ENCODE data around the gene TUFT1. TPM values are rescaled to one million over a fixed set of nuclear protein-coding genes. Genes with fewer than 3 reads are reported as not detected.

The TUFT1 gene
- total RNA-seq, 1 donor from 2014 or later: 16.0 TPM

- Histone ChIP-seq H3K27me3 (no peaks in the 10 kb centered on the region), H3K4me1 (peaks cover 28% of the 10 kb centered on the region), H3K27ac (no peak overlapping the region), H3K4me3 (no peak overlapping the region), H3K9me3 (no peaks in the 10 kb centered on the region), H3K36me3 (no peaks in the 10 kb centered on the region)
- TF ChIP-seq, protein P1, sequence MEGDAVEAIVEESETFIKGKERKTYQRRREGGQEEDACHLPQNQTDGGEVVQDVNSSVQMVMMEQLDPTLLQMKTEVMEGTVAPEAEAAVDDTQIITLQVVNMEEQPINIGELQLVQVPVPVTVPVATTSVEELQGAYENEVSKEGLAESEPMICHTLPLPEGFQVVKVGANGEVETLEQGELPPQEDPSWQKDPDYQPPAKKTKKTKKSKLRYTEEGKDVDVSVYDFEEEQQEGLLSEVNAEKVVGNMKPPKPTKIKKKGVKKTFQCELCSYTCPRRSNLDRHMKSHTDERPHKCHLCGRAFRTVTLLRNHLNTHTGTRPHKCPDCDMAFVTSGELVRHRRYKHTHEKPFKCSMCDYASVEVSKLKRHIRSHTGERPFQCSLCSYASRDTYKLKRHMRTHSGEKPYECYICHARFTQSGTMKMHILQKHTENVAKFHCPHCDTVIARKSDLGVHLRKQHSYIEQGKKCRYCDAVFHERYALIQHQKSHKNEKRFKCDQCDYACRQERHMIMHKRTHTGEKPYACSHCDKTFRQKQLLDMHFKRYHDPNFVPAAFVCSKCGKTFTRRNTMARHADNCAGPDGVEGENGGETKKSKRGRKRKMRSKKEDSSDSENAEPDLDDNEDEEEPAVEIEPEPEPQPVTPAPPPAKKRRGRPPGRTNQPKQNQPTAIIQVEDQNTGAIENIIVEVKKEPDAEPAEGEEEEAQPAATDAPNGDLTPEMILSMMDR (IDR thresholded peaks at IDR 0.05): no peak
- TF ChIP-seq POLR2A (IDR thresholded peaks at IDR 0.05) (no peak), POLR2AphosphoS5 (IDR thresholded peaks at IDR 0.05; ENCODE audit: insufficient read depth in 1 of 2, low read depth in 1 of 2) (no peak)
- DNase-seq (ENCODE audit: extremely low spot score in 2 of 2): no peak
- intact Hi-C loops (cut with DNase I): loop anchor here (10.0 kb wide), 1 partner anchor 903 kb away; no protein-coding TSS in a partner anchor
Observed at GRCh38 chr1:151547900-151548230, 7.8 kb downstream of the TUFT1 start.

GRCh38 chr1:151549199-151549598 is 9.1 kb downstream of the TUFT1 start:
- no peak for DNase-seq (ENCODE audit: extremely low spot score in 2 of 2)
- Histone ChIP-seq H3K9me3 (no peaks in the 10 kb centered on the region), H3K27me3 (no peaks in the 10 kb centered on the region), H3K36me3 (no peaks in the 10 kb centered on the region), H3K4me3 (no peak overlapping the region), H3K27ac (peak overlapping the region; percentile 54), H3K4me1 (peaks cover 26% of the 10 kb centered on the region)
- TF ChIP-seq, protein P1 (IDR thresholded peaks at IDR 0.05): no peak
- TF ChIP-seq POLR2A (IDR thresholded peaks at IDR 0.05) (no peak), POLR2AphosphoS5 (IDR thresholded peaks at IDR 0.05; ENCODE audit: insufficient read depth in 1 of 2, low read depth in 1 of 2) (no peak)
- intact Hi-C loops (cut with DNase I): loop anchor here (10.0 kb wide), 1 partner anchor 904 kb away; no protein-coding TSS in a partner anchor

DNA sequence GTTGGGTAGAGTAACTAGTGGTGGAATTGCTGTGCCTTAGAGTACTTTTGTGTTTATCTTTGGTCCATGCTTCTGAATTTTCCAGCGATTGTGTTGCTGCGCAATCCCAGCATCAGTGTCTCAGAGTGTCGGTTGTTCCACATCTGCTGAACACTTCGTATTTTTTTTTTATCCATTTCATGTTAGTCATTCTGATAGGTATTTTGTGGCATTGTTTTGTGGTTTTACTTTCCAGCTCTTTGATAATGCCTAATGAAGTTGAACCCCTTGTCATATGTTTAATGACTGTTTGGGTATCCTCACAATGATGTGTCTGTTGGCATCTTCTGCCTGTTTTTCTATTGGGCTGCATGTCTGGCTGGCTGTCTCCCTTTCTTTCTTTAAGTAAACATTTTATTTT is 13.6 kb downstream of the TUFT1 start:
- no peaks in the 10 kb centered on the region for H3K36me3 ChIP-seq
- H3K9me3 ChIP-seq: no peaks in the 10 kb centered on the region
- no peaks in the 10 kb centered on the region for H3K27me3 ChIP-seq
- peaks cover 12% of the 10 kb centered on the region for H3K4me1 ChIP-seq
- TF ChIP-seq POLR2A (IDR thresholded peaks at IDR 0.05): no peak
- TF ChIP-seq, protein P1 (IDR thresholded peaks at IDR 0.05): no peak
- intact Hi-C loops (cut with DNase I): no loop called here
- no peak for DNase-seq (ENCODE audit: extremely low spot score in 2 of 2)
- H3K4me3 ChIP-seq: no peak overlapping the region
- no peak overlapping the region for H3K27ac ChIP-seq

GRCh38 chr1:151556052-151556451 is 15.9 kb downstream of the TUFT1 start:
- intact Hi-C loops (cut with DNase I): no loop called here

GRCh38 chr1:151562661-151563060 is 22.6 kb downstream of the TUFT1 start:
- no peaks in the 10 kb centered on the region for H3K4me1 ChIP-seq
- intact Hi-C loops (cut with DNase I): no loop called here
- no peaks in the 10 kb centered on the region for H3K9me3 ChIP-seq
- no peak overlapping the region for H3K4me3 ChIP-seq
- H3K36me3 ChIP-seq: peaks cover 0 to 13% of the 10 kb centered on the region in 2 donors
- no peaks in the 10 kb centered on the region for H3K27me3 ChIP-seq
- no peak overlapping the region for H3K27ac ChIP-seq
- TF ChIP-seq, protein P1 (IDR thresholded peaks at IDR 0.05): no peak
- TF ChIP-seq POLR2AphosphoS5 (IDR thresholded peaks at IDR 0.05; ENCODE audit: insufficient read depth in 1 of 2, low read depth in 1 of 2) (no peak), POLR2A (IDR thresholded peaks at IDR 0.05) (no peak)
- DNase-seq (ENCODE audit: extremely low spot score in 2 of 2): no peak

More at GRCh38 chr1:151556052-151556451, 15.9 kb downstream of the TUFT1 start:
- no peak overlapping the region for H3K27ac ChIP-seq
- H3K4me1 ChIP-seq: no peaks in the 10 kb centered on the region
- DNase-seq (ENCODE audit: extremely low spot score in 2 of 2): no peak
- no peak overlapping the region for H3K4me3 ChIP-seq
- no peaks in the 10 kb centered on the region for H3K36me3 ChIP-seq
- no peaks in the 10 kb centered on the region for H3K9me3 ChIP-seq
- H3K27me3 ChIP-seq: no peaks in the 10 kb centered on the region
- no peak for TF ChIP-seq POLR2AphosphoS5 (IDR thresholded peaks at IDR 0.05; ENCODE audit: insufficient read depth in 1 of 2, low read depth in 1 of 2)

Data from vagina (tissue), 2 donors.